GM10266 (cell line): ENCODE data around the gene PAX7.

Experiments used
- DNase-seq: peaks from one replicate; pipeline ENCODE4 v3.0.0; 2012; ENCODE audit errors: extremely low spot score
- TF ChIP-seq, protein P1 (sequence below): IDR thresholded peaks from 2 replicates; pipeline ENCODE4 v1.5.1; 2012; ENCODE audit warnings: mild to moderate bottlenecking, low read depth; ENCODE audit not compliant: control insufficient read depth, insufficient read depth; ENCODE audit errors: missing control alignments

Gene PAX7

DNA sequence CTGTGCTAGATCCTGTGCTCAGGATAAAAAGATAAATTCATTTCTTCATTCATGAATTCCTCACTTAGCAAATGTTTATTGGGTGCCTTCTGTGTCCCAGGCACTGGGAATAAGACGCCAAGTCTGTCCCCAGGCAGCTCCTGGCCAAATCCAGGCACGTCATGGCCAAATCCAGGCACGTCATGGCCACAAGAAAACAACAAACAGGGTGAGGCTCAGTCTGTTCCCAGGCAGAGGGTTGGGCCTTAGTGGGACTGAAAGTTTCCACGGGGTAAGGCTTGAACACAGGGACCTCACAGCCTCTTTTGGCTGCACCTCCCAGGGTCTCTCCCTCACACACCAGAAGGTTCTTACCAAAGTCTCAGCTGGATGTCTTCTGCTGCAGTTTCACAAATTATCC lies 95.7 kb downstream of the PAX7 start:
- TF ChIP-seq, protein P1, sequence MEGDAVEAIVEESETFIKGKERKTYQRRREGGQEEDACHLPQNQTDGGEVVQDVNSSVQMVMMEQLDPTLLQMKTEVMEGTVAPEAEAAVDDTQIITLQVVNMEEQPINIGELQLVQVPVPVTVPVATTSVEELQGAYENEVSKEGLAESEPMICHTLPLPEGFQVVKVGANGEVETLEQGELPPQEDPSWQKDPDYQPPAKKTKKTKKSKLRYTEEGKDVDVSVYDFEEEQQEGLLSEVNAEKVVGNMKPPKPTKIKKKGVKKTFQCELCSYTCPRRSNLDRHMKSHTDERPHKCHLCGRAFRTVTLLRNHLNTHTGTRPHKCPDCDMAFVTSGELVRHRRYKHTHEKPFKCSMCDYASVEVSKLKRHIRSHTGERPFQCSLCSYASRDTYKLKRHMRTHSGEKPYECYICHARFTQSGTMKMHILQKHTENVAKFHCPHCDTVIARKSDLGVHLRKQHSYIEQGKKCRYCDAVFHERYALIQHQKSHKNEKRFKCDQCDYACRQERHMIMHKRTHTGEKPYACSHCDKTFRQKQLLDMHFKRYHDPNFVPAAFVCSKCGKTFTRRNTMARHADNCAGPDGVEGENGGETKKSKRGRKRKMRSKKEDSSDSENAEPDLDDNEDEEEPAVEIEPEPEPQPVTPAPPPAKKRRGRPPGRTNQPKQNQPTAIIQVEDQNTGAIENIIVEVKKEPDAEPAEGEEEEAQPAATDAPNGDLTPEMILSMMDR: no peak
- DNase-seq: no peak

DNA sequence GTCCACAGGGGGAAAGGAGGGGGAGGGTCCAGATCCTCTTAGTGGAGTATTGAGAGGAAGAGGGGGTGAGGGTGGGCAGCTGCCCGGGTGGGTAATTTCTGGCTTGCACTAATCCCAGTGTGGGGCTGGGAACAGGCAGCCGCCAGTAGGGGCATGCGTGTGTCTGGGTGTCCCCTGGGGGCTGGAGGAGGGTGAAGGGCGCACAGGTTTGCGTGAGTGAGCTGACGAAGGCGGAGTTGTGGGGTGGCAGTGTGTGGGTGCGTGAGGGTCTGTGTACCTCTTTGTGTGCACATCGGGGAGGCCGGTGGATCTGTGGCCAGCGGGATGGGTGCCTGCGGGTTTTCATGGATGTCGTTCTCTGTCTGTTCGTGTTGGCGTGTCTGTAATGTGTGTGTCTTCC lies 97.3 kb downstream of the PAX7 start:
- DNase-seq: no peak
- TF ChIP-seq, protein P1: no peak

DNA sequence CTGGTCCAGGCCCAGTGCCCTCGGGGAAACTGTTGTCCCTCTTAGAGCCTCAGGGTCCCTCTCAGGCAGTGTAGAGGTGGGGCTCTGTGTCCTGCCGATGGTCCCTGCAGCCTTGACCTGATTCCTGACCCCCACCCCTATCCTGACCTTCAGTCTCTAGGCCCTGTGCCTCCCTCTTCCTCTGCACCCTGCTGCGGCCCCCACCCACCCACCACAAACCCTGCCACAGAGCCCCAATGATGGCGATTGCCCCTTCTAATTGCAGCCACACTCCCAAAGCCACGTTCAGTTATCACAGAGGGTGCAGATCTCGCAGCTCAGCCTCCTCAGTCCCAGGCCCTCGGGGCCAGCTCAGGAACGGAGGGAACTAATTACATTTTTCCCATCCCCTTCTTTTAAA lies 99.7 kb downstream of the PAX7 start:
- no peak for DNase-seq

DNA sequence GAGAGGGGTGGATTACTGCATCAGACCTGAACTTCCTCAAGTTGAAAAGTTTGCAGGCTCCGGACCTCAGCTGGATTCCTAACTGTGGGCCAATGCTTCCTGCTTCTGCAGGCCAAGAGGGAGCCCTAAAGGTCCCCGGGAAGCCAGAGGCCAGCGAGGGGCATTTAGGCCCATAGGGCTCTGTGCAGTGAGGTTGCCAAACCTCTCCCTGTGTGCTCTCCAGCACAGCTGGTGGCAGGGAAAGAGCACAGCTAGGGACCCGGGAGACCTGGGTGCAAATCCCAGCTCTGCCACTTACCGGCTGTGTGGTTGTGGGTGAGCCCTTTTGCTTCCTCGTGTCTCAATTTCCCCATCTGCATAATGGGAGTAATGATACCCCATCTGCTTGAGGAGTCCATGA lies 100.5 kb downstream of the PAX7 start:
- no peak for DNase-seq
- TF ChIP-seq, protein P1: no peak

More for the DNA sequence above, 99.7 kb downstream of the PAX7 start:
- TF ChIP-seq, protein P1: no peak

DNA sequence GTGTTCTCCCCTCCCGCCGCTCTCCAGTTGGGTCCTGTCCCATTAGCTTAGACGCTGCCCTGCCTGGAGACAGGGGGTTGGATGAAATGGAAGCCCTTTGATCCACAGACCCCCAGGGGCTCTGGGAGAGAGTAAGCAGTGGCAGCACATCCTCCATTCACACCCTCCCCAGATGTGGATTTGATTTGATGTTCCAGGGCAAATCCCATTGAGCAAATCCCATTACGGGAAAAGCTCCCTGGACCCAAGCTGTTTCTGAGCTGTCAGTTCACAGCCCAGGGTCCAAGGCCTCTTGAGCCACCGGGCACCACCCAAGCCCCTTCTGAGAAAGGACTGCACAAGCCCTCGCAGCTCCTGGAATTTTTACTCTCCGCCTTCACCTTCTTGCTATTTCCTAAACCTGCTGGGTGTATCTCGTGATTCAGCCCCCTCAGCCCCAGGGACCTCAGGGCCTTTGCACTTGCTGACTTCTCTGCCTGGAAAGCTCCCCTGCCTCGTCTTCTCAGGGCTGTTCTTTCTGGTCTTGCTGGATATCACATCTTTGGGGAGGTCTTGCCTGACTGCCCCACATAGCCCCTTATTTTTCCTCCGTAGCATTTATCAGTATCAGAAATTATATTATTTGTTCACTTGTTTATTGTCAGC lies 101.1 kb downstream of the PAX7 start:
- DNase-seq: no peak
- TF ChIP-seq, protein P1: no peak

DNA sequence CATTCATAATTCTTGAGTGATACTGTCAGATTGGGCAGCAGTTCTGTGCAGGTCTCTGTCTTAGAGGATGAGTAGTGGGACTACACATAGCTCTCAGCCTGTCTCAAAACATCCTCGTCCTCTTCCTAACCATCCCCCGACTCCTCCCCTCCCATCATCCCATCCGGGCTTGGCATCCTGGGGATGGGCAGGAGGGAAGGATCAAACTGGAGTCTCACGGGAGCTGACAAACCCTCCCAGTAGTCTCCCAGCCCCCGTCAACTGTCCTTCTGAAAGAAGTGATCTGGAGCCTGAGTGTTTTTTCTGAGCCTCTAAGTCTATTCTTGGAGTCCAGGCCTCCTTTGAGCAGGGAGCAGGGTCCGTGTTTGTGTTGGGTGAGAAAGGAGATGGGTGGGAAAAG lies 102.0 kb downstream of the PAX7 start:
- DNase-seq: no peak
- TF ChIP-seq, protein P1: no peak

DNA sequence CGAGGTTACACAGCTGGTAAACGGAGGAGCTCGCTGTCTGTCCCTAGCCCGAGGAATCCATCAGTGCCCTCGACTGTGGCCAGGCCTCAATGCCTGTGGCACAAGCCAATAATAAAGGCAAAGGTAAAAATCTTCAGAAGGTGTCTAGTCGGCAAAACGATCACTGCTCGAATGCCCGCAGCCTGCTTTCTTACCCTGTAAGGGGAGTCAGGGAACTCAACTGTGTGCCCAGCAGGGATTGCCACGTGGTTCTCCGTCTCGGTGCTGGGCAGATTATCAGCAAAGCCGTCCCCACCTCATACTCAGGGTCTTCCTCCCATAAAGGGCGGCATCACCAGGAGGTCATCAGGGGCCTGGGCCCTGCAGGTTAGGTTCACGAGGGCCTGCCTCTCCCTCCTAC lies 103.4 kb downstream of the PAX7 start:
- no peak for DNase-seq
- TF ChIP-seq, protein P1: no peak
